GM18498 (cell line): ENCODE measurements around the gene SLC35C1.
A peak's percentile ranks its signal among the peaks of the same experiment; 100 is the strongest.

Experiments used
- ATAC-seq: cut with Tn5 transposase; IDR thresholded peaks from one replicate; pipeline ENCODE4 v1.9.1; 2021; ENCODE audit warnings: mild to moderate bottlenecking, moderate library complexity; ENCODE audit not compliant: unreplicated experiment

SLC35C1 gene

DNA sequence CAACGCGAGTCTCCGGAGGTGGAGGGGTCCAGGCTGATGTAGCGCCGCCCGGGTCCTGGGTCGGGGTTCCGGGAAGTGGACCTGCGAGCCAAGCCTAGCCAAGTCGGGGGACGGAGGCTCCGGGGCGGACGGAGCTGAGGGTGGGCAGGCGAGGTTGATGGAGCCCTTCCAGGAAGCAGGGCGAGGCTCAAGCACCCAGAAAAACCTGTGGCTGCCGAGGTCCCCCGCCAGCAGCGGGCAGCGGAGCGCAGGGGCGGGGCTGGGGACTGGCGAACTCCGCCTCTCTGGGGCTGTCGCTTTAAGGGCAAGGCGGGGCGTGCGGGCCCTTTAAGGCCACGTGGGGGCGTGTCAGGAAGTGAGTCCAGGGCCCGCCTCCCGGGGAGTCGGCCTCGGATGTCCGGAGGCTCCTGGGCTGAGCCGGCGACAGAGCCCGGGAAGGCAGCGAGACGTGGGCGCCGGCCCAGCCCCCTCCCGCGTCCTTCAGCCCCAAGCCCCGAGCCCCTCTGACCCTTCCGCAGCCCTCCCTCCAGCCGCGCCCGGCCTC lies at the start of gene SLC35C1:
SLC35C1 (plus strand) TSS at position 389 of the 544 bp plus-strand sequence. CDS start 653 bp downstream, outside the sequence.
- peak; percentile 96 for ATAC-seq

DNA sequence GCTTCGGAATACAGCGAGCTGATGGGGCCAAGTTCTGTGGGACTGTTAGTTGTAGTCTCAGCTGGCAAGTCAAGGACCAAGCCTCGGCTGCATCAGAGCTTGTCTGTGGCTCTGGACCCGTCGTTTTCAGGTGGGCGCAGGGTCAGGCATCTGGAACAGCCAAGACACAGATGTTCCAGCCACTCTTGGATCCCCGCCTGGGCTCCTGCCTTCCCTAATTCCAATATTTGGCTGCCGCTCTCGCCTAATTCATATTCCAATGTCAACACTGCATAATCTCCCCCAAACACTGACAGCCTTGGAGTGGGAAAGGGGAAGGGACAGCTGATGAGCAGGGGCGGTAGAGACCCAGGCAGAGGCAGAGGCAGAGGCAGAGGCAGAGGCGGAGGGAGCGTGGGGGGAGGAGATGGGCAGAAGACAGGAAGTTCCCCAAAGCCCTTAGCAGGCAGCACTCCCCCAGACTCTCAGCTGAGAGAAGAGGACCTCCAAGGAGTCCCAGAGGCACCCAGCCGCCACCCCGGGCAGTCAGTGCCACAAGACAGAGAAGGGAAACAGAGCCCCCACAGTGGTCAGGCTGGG lies 49.6 kb upstream of the SLC35C1 start:
- no peak for ATAC-seq

DNA sequence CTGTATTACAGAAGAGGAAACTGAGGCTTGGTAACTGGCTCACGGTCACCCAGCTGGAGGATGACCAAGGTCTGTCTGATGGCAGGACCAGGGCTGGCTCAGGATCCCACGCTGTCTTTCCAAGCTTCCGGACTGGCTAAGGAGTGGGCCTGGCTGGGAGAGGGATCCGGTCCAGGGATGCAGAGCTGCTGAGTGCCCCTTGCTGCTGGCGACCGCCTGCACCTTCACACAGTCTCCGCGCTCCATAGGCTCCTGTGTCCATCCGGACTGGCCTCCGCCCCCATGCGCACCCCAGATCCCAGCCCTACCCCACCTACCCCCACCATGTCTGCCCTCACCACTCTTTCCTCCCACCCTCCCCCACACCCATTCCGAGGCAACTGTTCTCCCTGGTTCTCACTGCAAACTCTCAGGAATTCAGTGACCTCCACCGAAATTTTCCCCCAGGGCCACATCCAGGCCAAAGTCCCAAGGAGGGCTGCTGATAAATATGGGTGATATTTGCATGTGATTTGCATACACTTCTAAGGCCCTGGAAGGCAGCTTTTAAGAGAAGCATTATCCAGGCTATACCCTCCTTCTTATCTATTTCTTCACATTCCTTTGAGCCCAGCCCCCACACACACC lies 48.5 kb upstream of the SLC35C1 start:
- no peak for ATAC-seq

DNA sequence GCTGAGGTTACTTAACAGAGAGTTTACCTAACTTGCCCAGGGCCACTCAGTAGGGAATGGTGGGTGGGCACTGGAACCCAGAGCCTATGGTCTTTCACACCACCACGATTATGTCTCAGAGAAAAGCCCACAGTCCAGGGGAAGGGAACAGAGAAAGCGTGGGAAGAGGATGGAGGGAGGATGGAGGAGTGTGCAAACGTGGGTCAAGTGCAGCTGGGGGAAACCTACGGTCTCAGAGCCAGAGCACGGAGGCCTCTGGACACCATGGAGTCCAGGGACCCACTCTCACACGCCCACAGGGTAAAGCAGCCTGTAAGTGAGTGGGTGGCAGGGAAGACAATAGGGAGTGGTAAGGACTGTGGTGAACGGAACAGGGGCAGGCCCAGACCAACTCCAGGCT lies 47.3 kb upstream of the SLC35C1 start:
- no peak for ATAC-seq

DNA sequence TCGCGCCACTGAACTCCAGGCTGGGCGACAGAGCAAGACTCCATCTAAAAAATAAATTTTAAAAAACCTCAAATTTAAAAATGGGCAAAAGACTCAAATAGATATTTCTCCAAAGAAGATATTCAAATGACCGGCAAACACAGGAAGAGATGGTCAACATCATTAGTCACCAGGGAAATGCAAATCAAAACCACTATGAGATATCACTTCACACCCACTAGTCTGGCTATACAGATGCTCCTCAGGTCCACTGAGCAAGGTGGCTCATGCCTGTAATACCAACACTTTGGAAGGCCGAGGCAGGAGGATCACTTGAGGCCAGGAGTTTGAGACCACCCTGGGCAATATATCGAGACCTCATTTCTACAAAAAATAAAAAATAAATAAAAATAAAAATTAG lies 43.3 kb upstream of the SLC35C1 start:
- ATAC-seq: no peak

DNA sequence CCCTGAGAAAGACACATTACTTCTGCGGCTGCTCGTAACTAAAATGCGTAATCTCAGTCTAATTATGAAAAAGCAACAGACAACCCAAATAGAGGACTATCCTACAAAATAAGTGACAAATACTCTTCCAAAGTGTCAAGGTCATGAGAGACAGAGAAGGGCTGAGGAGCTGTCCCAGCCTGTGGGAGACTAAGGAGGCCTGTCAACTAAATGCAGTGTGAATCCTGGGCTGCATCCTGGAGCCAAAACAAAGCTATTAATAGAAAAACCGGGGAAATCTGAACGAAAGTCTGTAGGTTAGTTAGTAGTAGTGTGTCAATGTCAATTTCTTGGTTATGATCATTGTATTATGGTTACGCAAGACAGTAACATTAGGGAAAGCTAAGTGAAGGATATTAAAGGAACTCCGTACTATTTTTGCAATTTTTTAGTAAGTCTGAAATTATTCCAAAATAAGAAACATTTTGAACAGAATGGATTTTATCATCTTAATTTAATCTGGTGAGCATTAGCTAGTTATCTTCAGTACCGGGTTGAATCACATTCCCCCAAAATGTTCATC lies 39.8 kb upstream of the SLC35C1 start:
- no peak for ATAC-seq

DNA sequence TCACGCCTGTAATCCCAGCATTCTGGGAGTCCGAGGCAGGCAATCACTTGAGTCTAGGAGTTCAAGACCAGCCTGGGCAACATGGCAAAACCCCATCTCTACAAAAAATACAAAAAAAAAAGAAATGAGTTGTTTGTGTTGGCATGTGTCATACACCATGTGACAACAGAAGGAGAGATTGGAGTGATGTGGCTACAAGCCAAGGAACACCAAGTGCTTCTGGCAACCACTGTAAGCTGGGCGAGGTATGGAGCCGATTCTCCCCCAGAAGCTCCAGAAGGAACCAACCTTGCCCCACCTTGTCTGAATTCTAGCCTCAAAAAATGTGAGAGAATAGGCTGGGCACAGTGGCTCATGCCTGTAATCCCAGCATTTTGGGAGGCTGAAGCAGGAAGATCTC lies 39.1 kb upstream of the SLC35C1 start:
- ATAC-seq: no peak

DNA sequence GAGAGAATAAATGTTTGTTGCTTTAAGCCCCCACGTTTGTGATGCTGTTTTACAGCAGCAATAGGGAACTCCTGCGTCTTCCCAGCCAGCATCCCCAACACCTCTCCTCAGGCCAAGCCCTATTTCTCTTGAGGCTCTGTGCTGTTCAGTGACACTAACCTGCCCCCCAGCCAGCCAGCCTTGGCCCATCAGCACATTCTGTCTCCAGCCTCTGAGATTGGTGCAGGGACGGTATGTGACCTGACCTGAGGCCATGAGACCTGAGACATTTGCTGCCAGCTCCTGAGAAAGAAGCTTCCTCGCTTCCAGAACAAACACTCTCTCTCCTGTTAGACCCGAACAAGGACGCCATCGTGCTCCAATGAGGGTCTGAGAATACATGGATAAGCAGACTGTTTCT lies 38.5 kb upstream of the SLC35C1 start:
- ATAC-seq: no peak

DNA sequence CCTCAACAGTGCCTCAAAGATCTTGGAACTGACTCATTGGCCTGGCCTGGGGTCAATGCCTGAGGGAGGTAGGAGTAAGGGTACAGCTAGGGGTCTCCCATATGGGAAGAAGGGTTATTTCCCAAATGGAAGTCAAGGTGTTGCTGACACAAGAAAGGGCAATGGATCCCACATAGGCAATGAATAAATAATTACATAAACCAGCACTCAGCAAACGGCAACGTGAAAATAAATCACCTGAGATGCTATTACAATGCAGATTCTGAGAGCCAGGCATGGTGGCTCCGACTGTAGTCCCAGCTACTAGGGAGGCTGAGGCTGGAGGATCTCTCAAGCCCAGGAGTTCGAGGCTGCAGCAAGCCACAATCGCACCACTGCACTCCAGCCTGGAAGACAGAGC lies 36.5 kb upstream of the SLC35C1 start:
- no peak for ATAC-seq

DNA sequence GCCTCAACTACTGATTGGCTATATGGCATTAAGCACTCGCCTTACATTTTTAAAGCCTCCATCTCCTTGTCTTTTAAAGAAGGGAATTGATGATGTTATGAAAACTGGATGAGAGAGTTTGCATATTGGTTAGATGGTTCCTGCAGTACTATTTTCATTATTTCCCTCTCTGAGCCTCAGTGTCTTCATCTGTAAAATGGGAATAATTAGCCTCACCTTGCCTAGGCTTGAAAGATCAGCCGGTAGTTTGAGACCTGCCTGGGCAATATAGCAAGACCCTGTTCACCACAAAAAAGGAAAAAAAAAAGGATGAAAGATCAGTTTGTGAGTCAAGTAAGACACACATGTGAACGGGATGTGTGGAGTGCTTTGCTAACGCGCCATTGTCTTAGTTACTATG lies 35.0 kb upstream of the SLC35C1 start:
- no peak for ATAC-seq

DNA sequence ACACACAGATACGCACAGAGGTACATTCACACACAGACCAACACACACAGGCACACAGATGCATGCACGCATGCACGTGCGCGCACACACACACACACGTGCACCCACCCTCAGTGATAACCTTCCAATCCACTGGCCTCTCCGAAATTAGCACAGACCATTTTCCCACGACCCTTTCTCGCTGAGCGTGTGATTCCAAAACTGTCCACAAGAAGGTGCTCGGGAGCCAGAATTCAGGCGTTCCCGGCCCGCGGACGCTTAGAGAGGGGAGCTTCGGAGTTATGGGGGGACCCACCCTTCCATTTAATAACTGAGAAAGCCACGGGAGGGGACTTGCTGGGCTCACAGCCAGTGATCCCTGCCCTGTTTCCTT lies 33.8 kb upstream of the SLC35C1 start:
- ATAC-seq: peak; percentile 49

DNA sequence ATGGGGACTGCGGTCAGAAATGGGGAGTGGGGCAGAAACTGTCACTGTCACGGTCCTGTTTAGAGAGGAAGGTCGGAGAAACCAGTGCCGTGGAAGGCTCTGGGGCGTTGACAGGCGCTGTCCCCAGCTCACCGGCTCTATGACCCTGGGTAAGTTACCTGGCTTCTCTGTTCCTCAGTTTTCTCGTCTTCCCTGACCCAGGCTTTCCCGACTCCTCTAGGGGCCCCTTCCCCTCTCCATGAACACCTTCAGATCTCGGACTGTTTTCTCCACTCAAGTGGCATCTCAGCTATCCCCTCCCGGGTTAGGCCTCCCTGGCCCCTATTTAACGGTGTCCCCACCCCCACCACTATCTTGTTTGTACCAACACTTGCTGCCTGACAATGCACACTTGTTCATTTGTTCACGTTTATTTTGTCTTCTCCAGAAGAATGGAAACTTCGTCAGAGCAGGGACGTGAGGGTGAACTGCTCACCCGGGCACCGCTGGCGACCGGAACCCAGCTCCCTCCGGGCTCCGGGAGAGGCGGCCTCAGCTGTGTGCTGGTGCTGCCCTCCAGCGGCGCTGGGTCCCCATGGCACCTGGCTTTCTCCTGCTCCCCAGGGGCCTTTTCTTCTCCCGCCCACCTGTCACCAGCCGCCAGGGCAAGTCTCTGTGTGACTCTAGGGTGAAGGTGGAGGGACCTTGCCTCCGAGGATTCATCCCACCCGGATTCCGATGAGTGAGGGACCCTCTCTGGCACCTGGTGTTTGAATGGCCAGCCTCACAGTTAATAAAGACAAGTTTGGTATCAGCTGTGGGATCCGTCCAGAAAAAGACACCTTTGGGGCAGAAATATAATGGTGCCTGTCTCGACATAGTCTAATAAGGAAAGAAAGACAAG lies 33.1 kb upstream of the SLC35C1 start:
- peak; percentile 86 for ATAC-seq

DNA sequence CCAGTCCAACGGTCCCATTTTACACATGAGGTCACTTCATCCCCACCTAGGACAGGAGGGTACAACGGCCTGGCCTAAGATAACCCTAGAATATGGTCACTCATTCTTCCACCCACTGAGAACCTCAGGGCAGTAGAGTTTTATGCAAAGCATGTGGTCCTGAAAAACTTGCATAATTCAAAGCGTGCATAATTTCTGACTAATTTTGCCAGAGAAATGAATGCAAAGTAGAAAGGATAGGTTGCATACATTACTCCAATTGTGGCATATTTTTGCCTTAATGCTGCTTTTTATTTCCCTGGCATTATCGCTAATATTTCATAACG lies 32.5 kb upstream of the SLC35C1 start:
- no peak for ATAC-seq

DNA sequence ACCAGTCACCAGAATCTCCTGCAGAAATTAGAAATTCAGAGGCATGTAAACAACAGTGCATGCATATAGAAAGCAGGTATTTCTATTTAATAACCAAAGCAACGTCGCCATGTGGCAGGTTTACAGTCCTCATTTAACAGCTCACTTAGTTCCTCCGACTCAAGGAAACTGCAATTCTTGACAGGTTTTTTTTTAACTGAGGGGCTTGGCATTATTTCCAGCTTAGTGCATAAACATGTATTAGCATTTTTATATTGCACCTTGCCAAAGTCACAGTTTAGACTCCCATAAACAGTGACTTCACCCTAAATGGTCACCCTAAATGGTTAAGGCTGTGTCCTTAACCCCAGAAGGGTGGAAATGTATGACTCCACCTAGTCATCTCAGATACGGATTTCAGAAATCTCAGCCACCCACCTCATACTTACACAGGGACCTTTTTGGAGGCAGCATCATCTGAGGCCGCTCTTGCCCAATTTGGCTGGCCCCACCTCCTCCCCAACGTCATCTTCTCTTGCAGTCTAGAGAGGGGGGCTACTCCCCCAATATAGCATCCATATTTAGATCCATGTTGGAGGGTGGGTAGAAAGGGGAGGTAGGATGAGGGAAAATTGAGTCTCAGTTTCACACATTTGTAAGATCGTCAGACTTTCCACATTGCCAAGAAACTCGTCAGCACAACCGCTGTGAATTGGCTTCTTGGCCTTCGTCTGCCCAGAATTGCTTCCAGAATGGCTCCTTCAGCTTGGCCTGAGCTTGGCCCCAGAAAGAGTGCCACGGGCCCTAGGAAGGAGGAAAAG lies 31.8 kb upstream of the SLC35C1 start:
- no peak for ATAC-seq

DNA sequence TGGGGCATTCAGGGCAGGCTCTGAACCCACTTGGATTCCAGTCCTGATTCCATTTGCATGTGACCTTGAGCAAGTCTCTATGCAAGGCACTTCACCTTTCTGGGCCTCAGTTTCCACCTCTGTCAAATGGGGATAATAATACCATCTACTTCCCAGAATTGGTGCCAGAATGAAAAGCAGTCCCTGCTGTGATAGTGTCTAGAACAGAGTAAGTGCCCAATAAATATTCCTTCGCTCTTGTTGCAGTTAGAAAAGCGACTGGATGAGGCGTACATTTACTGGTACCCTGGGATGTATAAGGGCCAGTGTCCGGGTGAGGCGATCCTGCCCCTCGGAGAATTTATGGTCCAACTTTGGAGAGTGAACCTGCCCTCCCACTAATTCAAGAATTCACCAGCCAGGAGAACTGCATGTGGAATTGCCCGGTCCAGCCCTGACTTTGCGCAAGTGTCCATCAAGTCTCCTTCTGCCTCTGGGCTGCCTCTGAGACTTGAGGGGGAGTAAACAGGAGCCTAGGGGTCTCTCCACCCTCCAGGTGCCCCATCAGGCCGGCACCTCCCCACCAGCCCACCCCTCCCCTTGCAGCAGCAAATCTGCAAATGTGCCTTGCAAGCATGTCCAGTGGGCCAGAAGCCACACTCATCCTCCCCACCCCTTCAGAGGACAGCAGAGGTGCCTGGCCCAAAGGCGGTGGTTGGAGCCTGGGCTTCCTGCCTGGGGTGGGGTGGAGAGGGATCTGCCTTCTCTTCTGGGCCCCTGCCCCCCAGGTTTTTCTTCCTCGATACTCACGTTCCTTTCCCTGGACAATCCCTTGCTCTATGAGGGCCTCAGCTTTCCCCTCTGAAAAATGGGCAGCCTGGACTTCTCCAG lies 30.9 kb upstream of the SLC35C1 start:
- ATAC-seq: no peak

DNA sequence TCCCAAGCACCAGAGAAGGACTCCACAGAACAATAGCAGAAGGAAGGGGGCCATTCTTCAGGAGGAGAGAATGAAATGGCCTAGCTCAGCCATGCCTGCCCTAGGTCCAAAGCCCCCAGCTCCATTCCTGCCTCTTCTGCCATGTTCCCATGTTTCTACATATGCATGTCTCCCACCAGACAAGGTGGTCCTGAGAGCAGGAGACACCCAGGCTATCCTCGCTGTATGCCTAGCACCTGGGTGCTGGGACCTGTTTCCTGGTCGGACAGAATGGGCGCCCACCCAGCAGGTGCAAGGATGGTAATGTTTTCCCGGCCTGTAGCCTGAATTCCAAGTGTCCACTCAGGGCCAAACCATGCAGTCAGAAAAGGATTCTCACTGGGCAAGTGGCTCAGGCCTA lies 30.2 kb upstream of the SLC35C1 start:
- ATAC-seq: no peak

DNA sequence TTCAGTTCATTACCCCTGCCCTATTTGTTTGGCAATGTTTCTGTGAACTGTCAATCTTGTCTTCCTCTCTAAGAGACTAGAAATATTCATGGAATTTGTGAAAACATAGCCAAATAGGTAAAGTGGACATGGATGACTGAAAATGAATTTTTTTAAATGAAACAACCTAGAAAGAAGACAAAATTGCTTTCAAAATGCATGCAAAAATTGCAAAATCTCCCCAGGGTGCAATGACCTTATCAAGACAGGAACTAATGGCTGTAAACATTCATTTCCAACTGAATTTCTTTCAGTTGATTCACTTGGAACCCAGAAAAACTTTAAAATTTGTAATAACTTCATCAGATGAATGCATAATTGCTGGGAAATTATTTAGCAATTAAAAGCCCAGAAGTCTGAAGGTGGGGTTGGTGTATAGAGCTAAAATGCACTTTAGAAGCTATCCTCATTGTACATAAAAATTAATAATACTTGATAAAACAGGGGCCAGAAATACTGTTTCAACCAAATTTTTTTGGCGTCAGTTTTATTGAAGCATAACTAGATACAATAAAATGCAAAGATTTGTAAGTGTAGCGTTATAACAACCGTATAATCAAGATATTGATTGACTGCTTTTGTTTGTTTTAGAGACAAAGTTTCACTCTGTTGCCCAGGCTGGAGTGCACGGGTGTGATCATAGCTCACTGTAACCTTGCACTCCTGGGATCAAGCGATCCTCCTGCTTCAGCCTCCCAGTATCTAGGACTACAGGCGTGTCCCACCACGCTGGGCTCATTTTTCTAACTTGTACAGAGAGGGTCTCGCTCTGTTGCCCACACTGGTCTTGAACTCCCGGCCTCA lies 27.6 kb upstream of the SLC35C1 start:
- ATAC-seq: no peak

DNA sequence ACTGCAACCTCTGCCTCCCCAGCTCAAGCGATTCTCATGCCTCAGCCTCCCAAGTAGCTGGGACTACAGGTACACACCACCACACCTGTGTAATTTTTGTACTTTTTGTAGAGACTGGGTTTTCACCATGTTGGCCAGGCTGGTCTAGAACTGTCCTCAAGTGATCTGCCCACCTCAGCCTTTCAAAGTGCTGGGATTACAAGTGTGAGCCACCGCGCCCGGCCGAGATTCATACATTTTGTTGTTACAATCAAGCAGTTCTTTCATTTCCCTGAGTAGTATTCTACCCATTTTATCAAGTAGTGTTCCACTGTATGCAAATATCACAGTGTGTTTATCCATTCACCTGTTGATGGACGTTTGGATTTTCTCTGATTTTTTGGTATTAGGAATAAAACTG lies 26.6 kb upstream of the SLC35C1 start:
- ATAC-seq: no peak

DNA sequence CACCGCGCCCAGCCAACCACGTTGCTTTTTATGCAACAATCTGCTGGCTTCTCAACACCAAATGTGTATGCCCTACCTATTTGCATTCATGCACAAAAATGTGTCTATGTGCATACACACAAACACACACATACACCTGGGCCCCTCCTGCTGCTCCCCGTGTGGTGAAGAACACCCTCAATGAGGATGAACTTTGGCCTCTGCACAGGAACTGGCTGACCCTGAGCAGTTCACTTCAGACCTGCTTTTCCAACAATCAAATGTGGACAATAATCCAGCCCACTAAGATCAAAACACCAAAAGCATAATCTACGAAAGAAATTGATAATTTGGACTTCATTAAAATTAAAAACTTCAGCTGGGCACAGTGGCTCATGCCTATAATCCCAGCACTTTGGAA lies 25.3 kb upstream of the SLC35C1 start:
- no peak for ATAC-seq
